ENCODE measurements around the gene GTF2H3.

The GTF2H3 gene

GRCh38 chr12:123683964-123684363 lies 50.3 kb downstream of the GTF2H3 start:
- DNase-seq (ENCODE audit: extremely low read depth, low read depth): no peak
- no peak for TF ChIP-seq CTCF (IDR thresholded peaks at IDR 0.05; ENCODE audit: low read depth, low read length)

GRCh38 chr12:123686636-123687190 lies 53.1 kb downstream of the GTF2H3 start:
- no peak for TF ChIP-seq CTCF (IDR thresholded peaks at IDR 0.05; ENCODE audit: low read depth, low read length)

GRCh38 chr12:123690191-123690840 lies 56.7 kb downstream of the GTF2H3 start:
- no peak for TF ChIP-seq CTCF (IDR thresholded peaks at IDR 0.05; ENCODE audit: low read depth, low read length)
- no peak for DNase-seq (ENCODE audit: extremely low read depth, low read depth)

More at GRCh38 chr12:123686636-123687190, 53.1 kb downstream of the GTF2H3 start:
- DNase-seq (ENCODE audit: extremely low read depth, low read depth): no peak

- TF ChIP-seq CTCF (IDR thresholded peaks at IDR 0.05; ENCODE audit: low read depth, low read length): no peak
- no peak for DNase-seq (ENCODE audit: extremely low read depth, low read depth)
Observed at GRCh38 chr12:123696207-123696606, 62.6 kb downstream of the GTF2H3 start.

GRCh38 chr12:123696646-123697045 lies 63.0 kb downstream of the GTF2H3 start:
- DNase-seq (ENCODE audit: extremely low read depth, low read depth): no peak
- TF ChIP-seq CTCF (IDR thresholded peaks at IDR 0.05; ENCODE audit: low read depth, low read length): no peak

GRCh38 chr12:123705935-123706334 lies 72.3 kb downstream of the GTF2H3 start:
- DNase-seq (ENCODE audit: extremely low read depth, low read depth): no peak

More at GRCh38 chr12:123705935-123706334, 72.3 kb downstream of the GTF2H3 start:
- TF ChIP-seq CTCF (IDR thresholded peaks at IDR 0.05; ENCODE audit: low read depth, low read length): no peak

Measured in AG09319 (cell line).